CD4-positive, alpha-beta T cell (primary cell): Measurements from ENCODE around the gene LRFN5. TPM values are rescaled to one million over a fixed set of nuclear protein-coding genes. Genes with fewer than 3 reads are reported as not detected.

ENCODE experiments used
- ATAC-seq: fragments of 200-7000 bp; cut with Tn5 transposase; one replicate; pipeline ENCODE4 v1.10.0; 2022; ENCODE audit warnings: mild to moderate bottlenecking; ENCODE audit not compliant: poor library complexity
- CTCF ChIA-PET: fragments of 350-600 bp; sonication (Branson Sonifier 250); formaldehyde crosslinking; loops from one replicate; lab custom pipeline; 2021; ENCODE audit warnings: antibody characterized with exemption, inconsistent platforms; lab: Charles Lee
- POLR2A ChIA-PET: fragments of 350-600 bp; sonication (Branson Sonifier 250); formaldehyde crosslinking; loops from one replicate; lab custom pipeline; 2021; ENCODE audit warnings: antibody characterized with exemption, inconsistent platforms; lab: Charles Lee
- DNase-seq, 14 experiments: peaks; one replicate each; pipeline ENCODE4 v3.0.0-alpha.2; 2013 to 2020; ENCODE audit warnings: mixed read lengths in 2 of 14
- H3K27ac ChIP-seq, 2 donors: one replicate each; pipeline versions ENCODE4 v1.5.1 to v1.7.0; 2013; ENCODE audit warnings: low read length in 2 of 2, low read depth in 1 of 2, mild to moderate bottlenecking in 1 of 2
- H3K27me3 ChIP-seq, 2 experiments: 1 replicate in 1 of 2; 2 replicates in 1 of 2; pipeline versions ENCODE4 v1.6.1 to v1.7.0; 2013; ENCODE audit warnings: low read length in 2 of 2, control low read depth in 1 of 2, mild to moderate bottlenecking in 1 of 2, moderate library complexity in 1 of 2; ENCODE audit not compliant: insufficient read depth in 2 of 2, control insufficient read depth in 1 of 2
- H3K36me3 ChIP-seq: one replicate; pipeline ENCODE4 v1.6.1; 2013; ENCODE audit warnings: low read length, control low read depth; ENCODE audit not compliant: insufficient read depth
- H3K4me1 ChIP-seq: one replicate; pipeline ENCODE4 v1.6.1; 2013; ENCODE audit warnings: low read length, control low read depth; ENCODE audit not compliant: insufficient read depth
- H3K4me3 ChIP-seq: one replicate; pipeline ENCODE4 v1.5.1; 2013; ENCODE audit warnings: mild to moderate bottlenecking, low read length, moderate library complexity
- H3K9me3 ChIP-seq, 2 experiments: 1 replicate in 1 of 2; 2 replicates in 1 of 2; pipeline versions ENCODE4 v1.6.1 to v1.7.0; 2013; ENCODE audit warnings: low read length in 2 of 2, mild to moderate bottlenecking in 2 of 2, control low read depth in 1 of 2, moderate library complexity in 1 of 2; ENCODE audit not compliant: control insufficient read depth in 1 of 2, insufficient read depth in 1 of 2
- H3K27ac Mint-ChIP-seq: one replicate; pipeline ENCODE4 v1.8.0; 2020; ENCODE audit warnings: mixed read lengths
- H3K27me3 Mint-ChIP-seq: one replicate; pipeline ENCODE4 v1.8.0; 2021; ENCODE audit warnings: mixed read lengths
- H3K36me3 Mint-ChIP-seq: one replicate; pipeline ENCODE4 v1.8.0; 2021; ENCODE audit warnings: low read depth, mixed read lengths
- H3K4me1 Mint-ChIP-seq: one replicate; pipeline ENCODE4 v1.8.0; 2021; ENCODE audit warnings: low read depth, mixed read lengths
- H3K4me3 Mint-ChIP-seq: one replicate; pipeline ENCODE4 v1.8.0; 2020; ENCODE audit warnings: mild to moderate bottlenecking, mixed read lengths
- H3K9me3 Mint-ChIP-seq: one replicate; pipeline ENCODE4 v1.8.0; 2020; ENCODE audit warnings: mixed read lengths
- intact Hi-C, 2 experiments: fragments of 100-400 bp; cut with DNase I in 1 of 2; cut with micrococcal nuclease in 1 of 2; formaldehyde crosslinking; loops; one replicate each; pipeline versions ENCODE4 v1.15.1 to v1.9.0; 2023 to 2025; cut with DNase I, micrococcal nuclease
- total RNA-seq, 174 experiments: library from RNA in 2 of 174; stranded (reverse) in 2 of 174; gene quantifications; one replicate each; pipeline ENCODE4 v1.2.3 and lab custom pipeline; 2021 to 2026
- TF ChIP-seq, protein P1 (sequence below): fragments of 200-600 bp; IDR thresholded peaks from one replicate; pipeline ENCODE4 v1.8.0; 2022; ENCODE audit warnings: antibody characterized with exemption, mild to moderate bottlenecking

Gene LRFN5
- total RNA-seq, 2 experiments from 2014 or later, result not detected

DNA sequence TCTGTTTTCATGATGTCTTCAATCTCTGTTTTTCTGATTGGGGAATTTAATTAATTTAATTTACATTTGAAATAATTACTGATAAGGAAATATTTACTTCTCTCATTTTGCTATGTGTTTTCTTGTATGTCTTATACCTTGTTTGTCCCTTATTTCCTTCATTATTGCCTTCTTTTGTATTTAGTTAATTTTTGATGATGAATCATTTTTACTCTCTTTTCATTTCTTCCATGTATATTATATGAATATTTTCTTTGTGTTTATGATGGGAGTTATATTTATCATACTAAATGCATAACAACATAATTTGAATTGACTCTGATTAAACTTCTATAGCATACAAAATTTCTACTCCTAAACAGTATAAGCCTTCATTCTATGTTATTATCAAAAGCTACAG lies 309.6 kb downstream of the LRFN5 start:
- no peak overlapping the region for H3K4me3 Mint-ChIP-seq

DNA sequence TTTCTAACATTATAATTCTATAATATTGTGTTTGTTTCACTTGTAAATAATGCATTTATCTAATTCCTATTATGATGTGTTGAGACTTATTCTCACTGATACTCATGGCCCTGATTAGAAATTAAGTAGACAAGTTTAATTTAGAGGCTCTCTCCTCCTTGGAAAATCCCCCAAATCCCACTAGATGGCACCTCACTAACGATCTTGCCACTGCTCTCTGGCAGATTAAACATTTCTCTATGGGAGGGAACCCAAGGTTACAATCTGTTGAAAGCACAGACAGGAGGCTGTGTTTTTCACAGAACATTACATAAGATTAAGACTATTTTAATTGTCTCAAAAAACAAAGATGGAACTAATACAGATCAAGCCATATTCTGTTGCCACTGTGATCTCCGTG lies 318.7 kb downstream of the LRFN5 start:
- H3K9me3 Mint-ChIP-seq, result no peaks in the 10 kb centered on the region
- no peaks in the 10 kb centered on the region for H3K27me3 ChIP-seq
- intact Hi-C loops, result no loop called here

More for the DNA sequence above, 309.6 kb downstream of the LRFN5 start:
- Mint-ChIP-seq H3K9me3 (peaks cover 2% of the 10 kb centered on the region), H3K27ac (no peak overlapping the region), H3K36me3 (no peaks in the 10 kb centered on the region), H3K27me3 (no peaks in the 10 kb centered on the region), H3K4me1 (no peaks in the 10 kb centered on the region)
- H3K4me3 ChIP-seq, result no peak overlapping the region
- POLR2A ChIA-PET, result no interaction called here
- no peaks in the 10 kb centered on the region for H3K9me3 ChIP-seq
- H3K4me1 ChIP-seq, result no peaks in the 10 kb centered on the region
- CTCF ChIA-PET, result no interaction called here
- H3K36me3 ChIP-seq, result no peaks in the 10 kb centered on the region
- TF ChIP-seq, protein P1, sequence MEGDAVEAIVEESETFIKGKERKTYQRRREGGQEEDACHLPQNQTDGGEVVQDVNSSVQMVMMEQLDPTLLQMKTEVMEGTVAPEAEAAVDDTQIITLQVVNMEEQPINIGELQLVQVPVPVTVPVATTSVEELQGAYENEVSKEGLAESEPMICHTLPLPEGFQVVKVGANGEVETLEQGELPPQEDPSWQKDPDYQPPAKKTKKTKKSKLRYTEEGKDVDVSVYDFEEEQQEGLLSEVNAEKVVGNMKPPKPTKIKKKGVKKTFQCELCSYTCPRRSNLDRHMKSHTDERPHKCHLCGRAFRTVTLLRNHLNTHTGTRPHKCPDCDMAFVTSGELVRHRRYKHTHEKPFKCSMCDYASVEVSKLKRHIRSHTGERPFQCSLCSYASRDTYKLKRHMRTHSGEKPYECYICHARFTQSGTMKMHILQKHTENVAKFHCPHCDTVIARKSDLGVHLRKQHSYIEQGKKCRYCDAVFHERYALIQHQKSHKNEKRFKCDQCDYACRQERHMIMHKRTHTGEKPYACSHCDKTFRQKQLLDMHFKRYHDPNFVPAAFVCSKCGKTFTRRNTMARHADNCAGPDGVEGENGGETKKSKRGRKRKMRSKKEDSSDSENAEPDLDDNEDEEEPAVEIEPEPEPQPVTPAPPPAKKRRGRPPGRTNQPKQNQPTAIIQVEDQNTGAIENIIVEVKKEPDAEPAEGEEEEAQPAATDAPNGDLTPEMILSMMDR, result no peak
- H3K27ac ChIP-seq, result no peak overlapping the region
- ATAC-seq, result no peak
- intact Hi-C loops, result no loop called here
- no peak for DNase-seq
- no peaks in the 10 kb centered on the region for H3K27me3 ChIP-seq

DNA sequence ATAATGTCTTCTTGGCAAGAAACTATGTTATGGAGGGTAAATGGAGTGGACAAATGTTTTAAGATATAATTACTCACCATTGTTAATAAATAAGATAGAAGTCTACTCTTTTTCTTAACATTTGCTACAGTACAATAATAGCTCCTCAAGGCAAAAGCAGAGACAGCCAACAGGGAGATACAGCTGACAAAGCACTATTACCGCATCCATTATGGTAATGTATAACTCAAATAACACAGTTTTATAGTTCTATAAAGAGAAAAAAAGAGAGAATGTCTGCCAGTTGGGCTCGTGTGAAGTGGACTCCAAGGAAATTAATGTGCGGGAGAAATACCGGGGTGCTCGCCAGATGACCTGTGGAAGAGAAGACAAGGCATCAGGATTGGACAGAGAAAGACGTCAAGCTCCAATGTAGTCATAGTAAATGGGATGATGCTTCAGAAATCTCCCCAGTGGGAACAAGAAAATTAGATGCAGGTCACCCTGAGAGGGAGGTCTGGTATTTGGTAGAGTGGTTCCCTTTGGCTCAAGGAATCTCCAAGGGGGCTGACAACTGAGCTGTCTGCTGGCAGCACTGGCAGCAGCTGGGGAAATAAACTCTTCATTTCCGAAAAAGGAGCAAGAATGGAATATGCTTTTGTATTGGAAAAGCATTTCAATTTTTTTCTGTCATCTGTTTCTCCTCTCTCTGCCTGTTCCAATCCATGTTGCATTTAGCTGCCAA lies 343.9 kb downstream of the LRFN5 start:
- CTCF ChIA-PET, result no interaction called here
- Mint-ChIP-seq H3K36me3 (no peaks in the 10 kb centered on the region), H3K27ac (no peak overlapping the region), H3K4me1 (no peaks in the 10 kb centered on the region), H3K4me3 (no peak overlapping the region), H3K9me3 (no peaks in the 10 kb centered on the region), H3K27me3 (no peaks in the 10 kb centered on the region)
- POLR2A ChIA-PET, result no interaction called here
- no peak overlapping the region for H3K4me3 ChIP-seq
- no peaks in the 10 kb centered on the region for H3K36me3 ChIP-seq
- ATAC-seq (no peak), DNase-seq (no peak)
- intact Hi-C loops, result no loop called here
- TF ChIP-seq, protein P1, result no peak
- no peaks in the 10 kb centered on the region for H3K9me3 ChIP-seq
- H3K27me3 ChIP-seq, result no peaks in the 10 kb centered on the region
- H3K4me1 ChIP-seq, result no peaks in the 10 kb centered on the region
- H3K27ac ChIP-seq, result no peak overlapping the region

More for the DNA sequence above, 318.7 kb downstream of the LRFN5 start:
- no peak overlapping the region for H3K4me3 Mint-ChIP-seq
- ATAC-seq (no peak), DNase-seq (no peak)
- no peaks in the 10 kb centered on the region for H3K9me3 ChIP-seq
- ChIA-PET CTCF (no interaction called here), POLR2A (no interaction called here)
- H3K36me3 Mint-ChIP-seq, result no peaks in the 10 kb centered on the region
- H3K4me1 ChIP-seq, result no peaks in the 10 kb centered on the region
- no peak overlapping the region for H3K27ac ChIP-seq
- no peaks in the 10 kb centered on the region for H3K27me3 Mint-ChIP-seq
- TF ChIP-seq, protein P1, result no peak
- no peaks in the 10 kb centered on the region for H3K36me3 ChIP-seq
- no peak overlapping the region for H3K4me3 ChIP-seq
- H3K27ac Mint-ChIP-seq, result no peak overlapping the region
- H3K4me1 Mint-ChIP-seq, result no peaks in the 10 kb centered on the region
